Measurements from ENCODE around the gene CASQ2.

CASQ2 gene

GRCh38 chr1:115768549-115768948, at the start of gene CASQ2:
Gene CASQ2 (minus strand): TSS chr1:115768714. CDS start chr1:115768541, 173 bp downstream.
- no peak for DNase-seq

GRCh38 chr1:115815694-115816093, 47.2 kb upstream of the CASQ2 start:
- no peak for DNase-seq

GRCh38 chr1:115814685-115815398, 46.3 kb upstream of the CASQ2 start:
- DNase-seq = no peak

GRCh38 chr1:115813727-115814126, 45.2 kb upstream of the CASQ2 start:
- DNase-seq = peak; percentile 59

- DNase-seq = no peak
These were observed 42.8 kb upstream of the CASQ2 start for GRCh38 chr1:115811140-115811828.

GRCh38 chr1:115810609-115811008, 42.1 kb upstream of the CASQ2 start:
- no peak for DNase-seq

- DNase-seq = no peak
These were observed 41.3 kb upstream of the CASQ2 start for GRCh38 chr1:115809847-115810246.

- peak; percentile 46 for DNase-seq
These were observed 40.6 kb upstream of the CASQ2 start for GRCh38 chr1:115809076-115809475.

- DNase-seq = peak; percentile 80
These were observed 39.2 kb upstream of the CASQ2 start for GRCh38 chr1:115807723-115808122.

- DNase-seq = no peak
These were observed 37.1 kb upstream of the CASQ2 start for GRCh38 chr1:115805597-115805996.

- no peak for DNase-seq
These were observed 33.9 kb upstream of the CASQ2 start for GRCh38 chr1:115802416-115802815.

- no peak for DNase-seq
These were observed 29.0 kb upstream of the CASQ2 start for GRCh38 chr1:115797486-115797885.

GRCh38 chr1:115796897-115797296, 28.4 kb upstream of the CASQ2 start:
- no peak for DNase-seq

GRCh38 chr1:115796036-115796435, 27.5 kb upstream of the CASQ2 start:
- DNase-seq = no peak

- DNase-seq = no peak
These were observed 26.6 kb upstream of the CASQ2 start for GRCh38 chr1:115794976-115795639.

- DNase-seq = no peak
These were observed 24.6 kb upstream of the CASQ2 start for GRCh38 chr1:115793162-115793561.

- no peak for DNase-seq
These were observed 23.3 kb upstream of the CASQ2 start for GRCh38 chr1:115791816-115792215.

GRCh38 chr1:115790846-115791245, 22.3 kb upstream of the CASQ2 start:
- no peak for DNase-seq

GRCh38 chr1:115790356-115790755, 21.8 kb upstream of the CASQ2 start:
- DNase-seq = no peak

GRCh38 chr1:115783311-115783710, 14.8 kb upstream of the CASQ2 start:
- no peak for DNase-seq

GRCh38 chr1:115782571-115783281, 14.2 kb upstream of the CASQ2 start:
- DNase-seq = peak; percentile 6

- no peak for DNase-seq
These were observed 13.3 kb upstream of the CASQ2 start for GRCh38 chr1:115781851-115782250.

- DNase-seq = peak; percentile 77
These were observed 12.8 kb upstream of the CASQ2 start for GRCh38 chr1:115781343-115781742.

Measured in inflammatory macrophage treated with lipopolysaccharide for 4 hours (primary cell).